IPS-NIHi11 (cell line): Measurements from ENCODE around the gene SERPINA4.

Experiments
- DNase-seq: peaks from one replicate; pipeline ENCODE4 v3.0.0; 2012; ENCODE audit warnings: mixed read lengths, low spot score

The SERPINA4 gene

DNA sequence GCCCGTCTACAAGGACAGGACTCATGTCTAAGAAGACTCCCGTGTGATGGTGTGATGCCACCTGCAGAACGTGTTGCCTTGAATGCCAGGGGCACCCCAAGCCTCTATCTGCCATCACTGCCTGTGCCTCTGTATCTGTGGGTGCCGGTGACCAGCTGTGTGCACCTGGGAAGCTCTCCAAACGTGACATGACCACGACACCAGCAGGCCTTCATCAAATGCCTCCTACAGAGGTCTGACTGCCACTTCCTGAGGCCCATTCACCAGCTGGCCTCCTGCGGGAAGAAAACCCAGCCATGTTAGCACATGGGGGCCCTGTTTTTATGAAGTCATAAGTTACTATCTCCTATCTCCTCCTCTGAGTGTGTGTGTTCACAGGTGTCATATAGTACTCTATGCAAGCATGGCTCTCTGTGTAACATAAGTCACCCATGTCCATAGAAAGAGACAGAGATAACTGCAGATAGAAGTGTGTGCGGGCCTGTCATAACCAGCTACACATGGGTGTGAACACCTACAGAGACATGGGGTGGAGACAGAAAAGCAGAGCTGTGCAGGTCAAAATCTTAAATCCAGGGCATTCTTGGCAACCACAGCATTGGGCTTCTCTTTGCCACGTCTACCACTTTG lies 18.3 kb upstream of the SERPINA4 start:
- DNase-seq: no peak

DNA sequence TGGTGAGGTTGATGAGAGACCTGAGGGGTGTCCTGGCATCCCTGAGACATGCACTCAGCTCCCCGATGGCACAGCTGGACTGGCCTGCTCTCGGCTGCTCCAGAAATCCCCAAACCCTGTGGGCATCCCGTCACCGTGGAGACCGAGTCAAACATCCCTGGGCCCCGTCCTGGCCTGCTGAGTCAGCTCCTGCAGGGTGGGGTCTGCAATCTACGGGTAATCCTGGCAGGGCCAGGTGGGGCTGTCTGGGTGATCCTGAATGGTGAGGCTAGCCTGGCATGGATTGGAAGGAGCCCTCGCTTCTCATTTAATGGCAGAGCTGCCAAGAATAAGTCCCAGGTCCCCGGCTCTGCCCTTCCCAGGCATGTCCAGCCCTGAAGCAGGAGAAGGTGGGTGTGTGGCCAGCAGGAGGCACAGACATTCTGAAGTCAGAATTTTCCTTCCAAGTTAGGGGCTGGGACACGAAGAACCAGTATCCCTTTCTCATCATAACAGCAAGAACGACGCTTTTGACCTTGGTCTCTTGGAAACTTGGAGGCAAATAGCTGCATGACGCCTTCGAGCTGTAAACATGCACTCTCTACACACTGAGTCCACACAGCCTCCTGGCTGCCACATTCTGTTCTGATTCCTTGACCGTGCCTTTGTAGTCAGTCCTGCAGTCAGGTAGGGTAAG lies 17.7 kb upstream of the SERPINA4 start:
- DNase-seq: no peak

DNA sequence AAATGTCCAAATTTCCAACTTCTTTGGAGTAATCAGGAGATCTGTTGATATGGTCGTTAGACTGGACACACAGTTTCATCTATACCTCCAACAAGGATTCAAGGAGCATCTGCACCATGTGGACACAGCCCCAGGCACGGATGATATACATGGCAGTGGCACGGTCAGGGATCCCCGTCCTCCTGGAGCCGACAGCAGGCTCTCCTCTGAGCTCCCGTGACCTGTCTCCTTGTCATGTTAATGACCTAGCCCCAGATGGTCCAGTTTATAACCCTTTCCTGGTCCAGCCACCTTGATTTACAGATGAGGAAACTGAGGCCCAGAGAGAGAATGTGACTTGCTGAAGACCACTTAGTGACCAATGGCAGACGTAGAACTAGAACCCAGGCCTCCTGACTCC lies 16.5 kb upstream of the SERPINA4 start:
- peak; percentile 47 for DNase-seq

- peak; percentile 38 for DNase-seq
Observed at GRCh38 chr14:94545131-94545841, 16.0 kb upstream of the SERPINA4 start.

- DNase-seq: no peak
Observed at GRCh38 chr14:94547151-94547680, 14.0 kb upstream of the SERPINA4 start.

GRCh38 chr14:94547726-94548125 lies 13.5 kb upstream of the SERPINA4 start:
- no peak for DNase-seq

DNA sequence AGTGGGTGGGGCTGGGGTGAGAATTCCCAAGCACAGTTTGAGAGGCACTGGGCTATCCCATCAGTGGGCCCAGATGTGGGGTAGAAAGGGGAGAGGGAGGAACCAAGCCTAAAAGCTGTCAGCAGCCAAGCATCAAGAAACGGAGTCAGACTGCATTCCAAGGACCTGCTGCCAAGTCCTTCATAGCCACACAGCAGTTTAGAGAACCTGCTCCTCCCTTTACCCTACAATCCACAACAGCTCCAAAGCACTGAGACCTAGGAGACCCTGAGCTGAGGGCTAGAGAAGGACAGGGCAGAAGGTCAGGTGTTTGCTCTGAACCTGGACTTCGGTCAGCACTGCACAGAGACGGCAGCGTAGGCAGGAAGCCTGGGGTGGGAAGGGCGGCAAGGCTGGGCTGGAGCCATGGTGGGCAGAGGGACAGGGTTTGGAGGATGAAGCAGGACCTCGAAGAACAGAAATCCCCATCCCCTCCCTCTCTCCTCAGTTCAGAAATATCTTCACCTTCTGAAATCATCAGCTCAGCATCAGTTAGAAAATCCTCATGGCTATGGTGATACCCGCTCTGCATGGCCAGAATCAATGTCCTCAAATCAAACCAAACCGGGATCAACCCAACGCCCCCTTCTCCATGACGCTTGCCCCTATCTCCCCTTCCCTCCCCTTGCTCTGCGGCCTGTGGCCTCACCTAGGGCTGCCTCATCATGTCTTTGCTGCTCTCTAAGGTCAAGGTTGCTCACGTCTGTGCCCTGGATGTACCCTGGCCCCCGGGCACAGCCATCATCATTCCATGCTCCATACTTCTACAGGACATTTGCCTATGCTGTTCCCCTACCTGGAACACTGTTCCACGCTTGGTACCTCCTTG lies 12.9 kb upstream of the SERPINA4 start:
- DNase-seq: no peak

DNA sequence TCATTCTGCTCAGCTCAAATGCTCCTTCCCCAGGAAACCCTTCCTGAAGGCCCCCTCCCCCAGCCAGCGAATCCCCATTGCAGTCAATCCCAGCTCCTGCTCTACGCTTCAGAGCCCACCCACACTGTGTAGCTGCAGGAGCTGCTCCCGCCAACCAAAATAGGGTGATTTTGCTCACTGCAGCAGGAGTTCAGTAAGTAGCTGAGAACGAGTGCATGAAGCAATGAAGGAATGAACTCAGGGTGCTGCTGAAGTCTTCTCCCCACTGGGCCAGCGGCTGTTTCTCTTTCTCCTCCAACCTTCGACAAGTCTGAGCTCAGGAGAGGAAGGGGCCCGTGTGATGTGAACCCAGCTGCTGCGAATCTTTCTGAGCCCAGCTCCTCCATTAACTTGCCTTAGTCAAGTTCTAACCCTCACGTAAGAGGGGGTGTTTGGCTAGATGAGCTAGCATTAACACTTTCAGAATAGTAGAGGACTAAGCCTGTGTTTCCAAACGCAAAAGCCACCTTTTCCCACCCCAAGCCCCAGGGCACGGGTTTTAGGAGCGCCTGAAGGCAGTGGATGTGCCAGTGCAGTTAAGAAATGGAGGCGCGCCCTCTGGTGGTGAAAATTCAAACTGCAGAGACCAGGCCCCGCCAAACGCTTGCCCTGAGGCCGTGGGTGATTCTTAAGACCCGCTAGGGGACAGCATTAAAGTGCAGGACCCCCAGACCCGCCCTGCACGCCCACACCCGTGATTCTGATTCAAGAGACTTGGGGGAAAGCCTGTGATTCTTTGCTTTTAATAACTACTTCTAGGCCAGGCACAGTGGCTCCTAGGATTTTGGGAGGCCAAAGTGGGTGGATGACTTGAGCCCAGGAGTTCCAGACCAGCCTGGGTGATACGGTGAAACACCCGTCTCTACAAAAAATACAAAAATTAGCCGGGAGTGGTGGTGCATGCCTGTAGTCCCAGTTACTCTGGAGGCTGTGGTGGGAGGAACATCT lies 11.9 kb upstream of the SERPINA4 start:
- DNase-seq: peak; percentile 79

DNA sequence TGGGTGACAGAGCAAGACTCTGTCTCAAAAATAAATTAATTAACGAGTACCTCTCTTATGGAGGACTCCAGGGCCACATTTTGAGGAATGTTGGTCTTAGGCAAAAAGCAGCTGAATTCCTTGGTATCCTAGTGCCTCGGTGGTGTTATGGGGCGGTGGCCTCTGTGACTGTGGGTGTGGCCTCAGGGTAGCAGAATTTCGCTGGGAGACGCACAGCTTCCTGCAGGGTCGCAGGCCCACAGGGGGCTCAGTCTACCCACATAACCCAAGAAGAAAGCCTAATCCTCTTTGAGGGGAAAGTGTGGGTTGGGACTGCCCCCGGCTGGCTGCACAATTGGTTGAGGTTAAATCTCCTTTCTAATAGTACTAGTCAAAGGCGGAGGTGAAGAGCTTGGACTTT lies 11.2 kb upstream of the SERPINA4 start:
- DNase-seq: no peak

GRCh38 chr14:94555991-94556390 lies 5.3 kb upstream of the SERPINA4 start:
- DNase-seq: no peak

DNA sequence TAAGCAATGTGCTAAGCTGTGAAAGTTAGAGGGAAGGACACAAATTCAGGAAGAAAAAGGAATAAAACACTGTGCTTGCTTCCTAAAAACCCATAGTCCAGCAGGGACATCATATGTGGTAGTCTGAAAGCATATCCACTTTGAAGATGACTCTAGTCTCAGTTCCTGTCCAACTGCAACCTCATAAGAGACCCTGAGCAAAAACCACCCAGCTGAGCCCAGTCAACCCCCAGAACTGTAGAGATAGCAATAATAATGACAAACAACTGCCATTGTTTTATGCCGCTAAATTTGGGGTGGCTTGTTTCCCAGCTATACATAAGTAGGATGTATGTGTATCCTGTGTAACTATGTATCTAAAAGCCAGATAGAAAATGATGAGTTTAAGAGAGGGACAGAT lies 3.9 kb upstream of the SERPINA4 start:
- DNase-seq: no peak

GRCh38 chr14:94558842-94559241 lies 2.4 kb upstream of the SERPINA4 start:
- no peak for DNase-seq

DNA sequence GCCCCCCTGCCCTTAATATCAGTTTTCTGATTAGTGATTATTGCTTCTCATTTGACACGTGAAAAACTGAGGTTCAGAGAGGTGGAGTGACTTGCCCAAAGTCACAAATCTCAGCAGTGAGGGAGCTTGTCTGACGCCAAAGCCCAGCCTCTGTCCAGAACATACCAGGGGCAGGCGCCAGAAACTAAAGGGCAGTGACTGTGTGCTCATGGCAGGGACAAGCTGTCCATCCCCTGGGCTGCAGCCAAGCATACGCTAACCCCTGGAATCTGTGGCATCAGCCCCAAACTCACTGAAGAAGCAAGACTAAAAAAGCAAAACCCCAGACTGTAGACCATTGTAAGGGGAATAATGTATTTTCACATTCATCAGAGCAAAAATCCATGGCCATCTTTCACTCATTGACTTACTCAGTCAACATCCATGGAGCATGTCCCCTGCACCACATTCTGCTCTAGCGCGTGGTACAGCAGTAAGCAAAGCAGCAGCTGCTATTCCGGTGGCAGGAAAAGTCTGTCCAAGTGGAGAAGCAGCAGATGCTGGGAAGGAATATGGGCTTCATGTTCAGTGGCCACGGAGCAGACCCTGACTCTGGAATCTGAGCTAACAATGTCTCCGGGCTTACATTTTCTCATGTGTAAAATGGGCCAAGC lies 1.5 kb upstream of the SERPINA4 start:
- no peak for DNase-seq

- DNase-seq: no peak
Observed at GRCh38 chr14:94560291-94560665, 964 bp upstream of the SERPINA4 start.

DNA sequence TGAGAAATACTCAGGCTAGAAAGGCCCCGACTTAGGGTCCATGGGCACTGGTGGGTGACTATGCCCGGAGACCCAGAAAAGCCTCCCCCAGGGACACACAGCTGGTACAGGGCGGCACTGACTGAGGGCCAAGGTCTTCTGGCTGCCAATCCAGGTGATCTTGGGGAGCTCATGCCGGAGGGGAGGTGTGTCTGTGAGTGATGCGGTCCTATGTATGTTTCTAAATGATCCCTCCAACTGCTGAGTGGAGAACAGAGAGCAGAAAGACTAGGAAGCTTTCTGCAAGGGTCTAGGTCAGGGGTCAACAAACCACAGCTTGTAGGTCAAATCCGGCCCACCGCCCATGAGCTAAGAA lies 391 bp downstream of the SERPINA4 start:
- no peak for DNase-seq

GRCh38 chr14:94562022-94562421 lies 780 bp downstream of the SERPINA4 start:
- no peak for DNase-seq

- no peak for DNase-seq
Observed at GRCh38 chr14:94562941-94563883, 2.0 kb downstream of the SERPINA4 start.

GRCh38 chr14:94564381-94564780 lies 3.1 kb downstream of the SERPINA4 start:
- no peak for DNase-seq

GRCh38 chr14:94568186-94568585 lies 6.9 kb downstream of the SERPINA4 start:
- DNase-seq: no peak
